ENCODE measurements around the gene SPATA31E1.
"Not testable (repeated sequence)": the region's sequence is repeated elsewhere in the genome, so short reads cannot be mapped to it uniquely, and the experiment has no call there.

Gene SPATA31E1

GRCh38 chr9:87882627-87883026 lies at the start of gene SPATA31E1:
Gene SPATA31E1, plus strand, starts transcription at chr9:87882877. Its CDS starts 15 bp downstream, at chr9:87882892.
- no peak for DNase-seq

DNA sequence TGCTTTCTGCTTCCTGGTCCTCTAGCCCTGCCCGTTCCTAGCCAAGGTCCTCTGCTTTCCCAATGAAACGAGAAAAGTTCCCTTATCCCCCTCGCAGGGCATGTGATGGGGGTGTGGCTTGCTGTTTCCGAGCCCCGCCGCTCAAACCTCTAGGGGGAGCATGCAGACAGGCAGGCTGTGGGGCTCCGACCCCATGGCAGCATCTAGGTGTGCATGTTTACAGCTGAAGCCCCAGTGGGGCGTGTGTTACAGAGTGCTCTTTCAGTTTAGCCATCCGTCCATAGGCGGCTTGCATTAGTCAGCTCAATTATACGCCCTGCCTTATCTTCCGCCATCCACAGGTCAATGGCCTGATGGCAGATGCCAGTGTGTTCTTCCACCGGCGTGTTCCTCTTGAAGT lies 48.3 kb upstream of the SPATA31E1 start:
- DNase-seq, result no peak

GRCh38 chr9:87836536-87836935 lies 46.1 kb upstream of the SPATA31E1 start:
- no peak for DNase-seq

DNA sequence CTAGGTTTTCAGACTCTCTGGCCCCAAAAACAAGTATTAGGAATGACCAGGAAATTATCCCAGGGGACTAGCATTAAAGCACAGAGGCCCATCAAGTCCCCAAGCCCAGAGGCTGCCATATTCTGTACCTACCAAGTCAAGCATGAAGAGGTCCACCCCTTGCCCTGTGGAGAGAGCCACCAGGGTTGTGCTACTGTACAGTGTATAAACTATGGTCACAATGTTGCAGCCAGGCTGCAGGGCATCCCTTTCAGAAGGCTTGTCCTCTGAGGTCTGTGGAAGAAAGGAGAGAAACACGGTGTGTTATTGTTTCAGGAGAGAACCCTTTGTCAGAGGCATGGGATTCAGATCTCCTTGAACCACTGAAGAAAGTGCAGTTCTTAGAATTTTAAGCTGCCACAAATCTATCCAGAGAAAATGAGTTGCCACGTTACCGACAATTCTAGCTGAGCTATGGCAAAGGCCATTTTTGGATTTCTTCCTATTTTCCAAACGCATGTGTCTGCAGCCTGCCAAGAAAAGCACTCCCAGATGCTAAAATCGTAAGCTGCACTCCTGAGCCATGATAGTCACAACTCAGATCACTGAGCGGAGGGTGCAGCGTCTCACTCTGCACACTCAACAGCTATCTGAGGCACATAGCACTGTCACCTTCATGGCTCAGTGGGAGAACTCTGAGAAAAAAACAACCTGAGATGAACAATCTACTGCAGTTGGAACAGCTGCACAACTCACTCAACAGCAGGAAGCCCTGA lies 45.5 kb upstream of the SPATA31E1 start:
- DNase-seq, result no peak

- DNase-seq, result no peak
Measured at GRCh38 chr9:87840134-87840533, 42.5 kb upstream of the SPATA31E1 start.

DNA sequence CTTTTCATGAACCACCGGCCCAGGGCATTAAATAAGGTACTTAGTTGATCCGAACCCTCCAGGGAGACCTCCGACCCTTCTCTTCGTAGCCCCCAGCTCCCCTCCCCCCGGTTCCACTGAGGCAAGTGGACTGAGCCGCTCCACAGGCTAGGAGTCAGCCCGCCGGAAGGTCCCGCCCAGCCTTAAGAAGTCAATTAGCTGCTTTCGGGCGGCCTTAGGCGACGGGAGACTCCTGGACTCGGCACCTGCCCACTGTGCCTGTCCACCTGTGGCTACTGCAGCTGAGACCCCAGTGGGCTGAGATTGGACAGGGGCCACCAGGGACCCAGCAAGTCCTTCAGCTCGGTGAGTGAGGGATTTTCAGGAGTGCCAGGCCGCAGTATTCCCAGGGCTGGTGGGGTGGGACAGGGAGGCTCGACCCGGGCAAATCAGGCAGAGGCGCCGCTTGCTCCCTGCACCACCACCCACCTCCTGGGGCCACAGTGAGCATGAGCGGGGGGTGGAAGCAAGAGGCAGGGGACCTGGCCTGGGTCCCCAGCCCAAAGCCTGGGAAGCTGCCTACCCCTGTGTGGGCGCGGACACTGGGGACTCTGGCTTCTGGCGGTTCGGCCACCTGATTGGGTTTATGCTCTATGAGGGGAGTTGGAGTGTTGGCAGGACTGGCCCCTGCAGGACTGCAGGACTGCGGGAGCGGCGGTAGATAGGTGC lies 39.6 kb upstream of the SPATA31E1 start:
- DNase-seq, result no peak

GRCh38 chr9:87844506-87844905 lies 38.2 kb upstream of the SPATA31E1 start:
- no peak for DNase-seq

DNA sequence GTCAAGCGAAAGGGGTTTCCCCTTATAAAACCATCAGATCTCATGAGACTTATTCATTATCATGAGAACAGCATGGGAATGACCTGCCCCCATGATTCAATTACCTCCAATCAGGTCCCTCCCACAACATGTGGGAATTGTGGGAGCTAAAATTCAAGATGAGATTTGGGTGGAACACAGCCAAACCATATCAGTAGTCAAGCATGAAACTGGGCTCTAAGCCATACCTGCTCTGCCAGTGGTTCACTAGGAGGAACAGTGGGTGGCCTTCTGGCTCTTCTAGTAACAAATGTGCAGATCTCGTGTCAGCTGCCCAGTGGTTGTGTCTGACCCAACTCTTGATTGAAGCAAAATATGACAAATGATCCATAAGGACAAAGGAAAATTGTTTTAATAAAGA lies 34.9 kb upstream of the SPATA31E1 start:
- DNase-seq, result not testable (repeated sequence)

DNA sequence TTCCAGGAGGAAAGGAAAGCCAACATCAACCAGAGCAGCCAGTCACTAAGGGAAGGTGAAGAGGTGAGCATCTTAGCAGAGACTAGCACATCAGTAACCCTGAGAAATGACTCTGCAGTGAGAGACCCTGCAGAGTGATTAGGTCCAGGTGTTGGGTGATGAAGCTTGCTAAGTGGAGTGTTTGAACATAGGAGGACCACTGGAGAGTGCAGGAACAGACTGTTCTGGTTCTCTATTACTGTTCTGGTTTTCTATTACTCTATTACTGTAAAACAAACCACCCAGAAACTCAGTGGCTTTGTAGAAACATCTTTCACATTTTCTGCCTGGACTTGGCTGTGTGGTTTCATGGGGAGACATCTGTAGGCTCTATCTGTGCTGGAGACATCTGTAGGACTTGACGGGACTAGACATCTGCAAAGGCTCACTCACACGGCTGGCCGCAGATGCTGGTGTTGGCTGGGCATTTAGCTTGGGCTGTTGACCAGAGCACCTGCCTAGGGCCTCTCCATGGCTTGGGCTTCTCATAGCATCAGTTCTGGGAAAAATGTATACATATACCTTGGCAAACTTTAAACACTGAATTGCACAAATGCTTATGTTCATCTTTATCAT lies 33.4 kb upstream of the SPATA31E1 start:
- DNase-seq, result no peak

- DNase-seq, result no peak
Measured at GRCh38 chr9:87850391-87850790, 32.3 kb upstream of the SPATA31E1 start.

- DNase-seq, result not testable (repeated sequence)
Measured at GRCh38 chr9:87851186-87851585, 31.5 kb upstream of the SPATA31E1 start.

DNA sequence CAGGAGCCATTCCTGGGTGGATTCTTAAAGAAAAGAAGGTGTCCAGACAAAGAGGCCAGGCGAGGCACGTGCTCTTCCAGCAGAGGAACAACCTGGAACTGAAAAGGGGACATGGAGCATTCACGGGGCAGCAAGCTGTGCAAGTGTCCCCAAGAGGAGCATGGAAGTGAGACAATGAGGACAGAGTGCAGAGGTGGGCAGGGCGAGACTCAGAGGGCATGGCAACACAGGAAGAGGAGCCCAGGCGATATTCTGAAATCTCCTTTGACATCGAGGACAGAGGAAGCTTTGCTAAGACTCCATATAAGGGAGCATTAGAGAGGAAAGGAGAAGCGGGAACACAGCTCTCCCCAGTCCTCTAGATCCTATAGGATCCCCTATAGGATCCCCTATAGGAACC lies 29.4 kb upstream of the SPATA31E1 start:
- DNase-seq, result no peak

DNA sequence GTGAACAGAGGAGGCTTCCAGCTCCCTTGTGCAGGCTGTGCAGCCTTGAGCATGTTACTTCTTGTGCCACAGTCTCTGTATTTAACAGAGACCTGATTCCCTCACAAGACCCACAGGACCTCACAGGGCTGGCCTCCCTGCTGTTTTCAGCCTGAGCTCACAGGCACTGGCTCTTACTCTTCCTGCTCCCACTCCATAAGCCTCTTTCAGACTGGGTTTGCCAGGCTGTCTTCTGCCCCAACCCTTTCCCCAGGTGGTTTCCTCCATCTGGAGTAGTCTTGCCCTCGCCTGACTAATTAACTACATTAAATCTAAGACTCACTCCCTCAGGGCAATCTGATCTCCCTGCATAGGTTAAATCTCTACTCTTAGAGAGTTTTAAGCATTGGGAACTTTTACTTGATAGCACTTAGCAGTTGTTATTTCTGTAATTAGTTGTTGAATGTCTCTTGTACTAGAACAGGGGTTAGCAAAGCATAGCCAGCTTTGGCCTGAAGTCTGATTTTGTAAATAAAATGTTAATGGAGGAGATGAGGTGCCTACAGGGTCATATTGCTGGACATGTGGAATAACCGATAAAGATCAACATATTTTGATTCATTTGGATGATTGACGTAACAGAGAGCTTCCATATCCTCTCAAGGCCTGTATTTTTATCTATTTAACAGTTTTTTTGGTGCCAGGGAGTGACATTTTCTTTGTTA lies 28.6 kb upstream of the SPATA31E1 start:
- no peak for DNase-seq

DNA sequence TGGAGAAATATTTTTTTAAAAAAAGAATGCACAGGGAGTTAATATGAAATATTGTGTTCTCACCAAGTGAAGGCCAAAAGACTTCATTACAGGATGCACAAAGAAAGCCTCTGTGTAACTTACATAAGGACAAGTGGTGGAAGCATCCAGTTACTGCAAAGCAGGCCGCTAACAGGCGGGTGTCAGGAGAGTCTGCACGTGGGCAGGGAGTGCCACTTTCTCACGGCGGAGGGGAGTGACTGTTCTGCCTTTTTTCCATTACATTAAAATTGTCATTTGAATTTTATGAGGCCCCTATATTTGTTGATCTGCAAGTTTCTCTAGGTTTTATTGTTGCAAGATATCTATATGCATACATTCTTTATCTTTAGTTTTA lies 28.1 kb upstream of the SPATA31E1 start:
- no peak for DNase-seq

DNA sequence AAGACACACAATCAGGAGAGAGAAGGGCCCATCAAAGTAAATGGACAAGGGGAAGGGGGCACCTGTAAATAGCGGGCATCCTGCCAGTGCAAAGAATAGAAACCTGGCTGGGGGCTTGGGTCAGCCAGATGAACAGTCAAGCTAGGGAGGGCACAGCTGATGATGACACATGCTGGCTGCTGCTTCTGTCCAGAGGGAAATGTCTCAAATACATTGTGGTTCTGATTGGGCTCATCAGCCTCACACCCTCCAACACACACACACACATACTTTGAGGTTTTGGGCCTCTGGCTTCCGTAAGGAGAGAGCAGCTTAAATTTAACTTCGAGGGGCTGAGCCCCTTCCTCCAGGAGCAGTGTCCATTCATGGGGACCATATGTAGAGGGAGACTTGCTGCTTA lies 27.6 kb upstream of the SPATA31E1 start:
- no peak for DNase-seq

- no peak for DNase-seq
Measured at GRCh38 chr9:87857141-87857947, 25.3 kb upstream of the SPATA31E1 start.

- no peak for DNase-seq
Measured at GRCh38 chr9:87857948-87858335, 24.7 kb upstream of the SPATA31E1 start.

- no peak for DNase-seq
Measured at GRCh38 chr9:87859137-87859536, 23.5 kb upstream of the SPATA31E1 start.

DNA sequence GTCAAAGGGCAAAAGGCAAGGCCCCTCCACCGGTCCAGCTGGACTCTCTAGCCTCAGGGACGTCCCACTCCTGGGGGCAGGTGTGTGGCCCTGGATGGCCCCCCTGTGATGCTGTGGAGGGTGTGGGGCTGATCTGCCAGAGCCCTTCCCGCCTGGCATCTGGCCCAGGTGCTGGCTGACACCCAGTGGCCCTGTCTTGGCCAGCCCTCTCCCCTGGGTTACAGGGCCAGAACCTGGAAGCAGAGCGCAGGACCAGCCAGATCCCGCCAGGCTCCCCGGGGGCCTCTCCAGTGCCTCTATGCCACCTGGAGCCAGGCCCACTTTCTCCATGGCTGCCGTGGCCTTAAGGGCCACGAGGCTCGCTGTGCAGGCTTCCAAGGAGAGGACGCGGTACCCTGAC lies 22.9 kb upstream of the SPATA31E1 start:
- DNase-seq, result no peak

DNA sequence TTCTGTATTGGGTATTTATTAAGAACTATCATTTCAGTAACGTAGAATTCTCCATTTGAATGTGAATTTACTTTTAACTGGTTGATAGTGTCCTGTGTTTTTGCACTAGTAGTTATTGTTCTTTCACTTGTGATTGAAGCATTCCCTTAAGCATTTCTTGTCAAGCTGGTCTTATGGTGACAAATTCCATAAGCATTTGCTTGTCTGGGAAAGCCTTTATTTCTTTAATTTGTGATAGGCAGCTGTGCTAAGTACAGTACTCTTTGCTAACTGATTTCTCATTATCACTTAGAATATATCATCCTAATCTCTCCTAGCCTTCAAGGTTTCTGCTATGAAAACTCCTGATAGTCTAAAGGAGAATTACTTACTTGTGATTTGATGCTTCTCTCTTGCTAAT lies 21.3 kb upstream of the SPATA31E1 start:
- no peak for DNase-seq

GRCh38 chr9:87862536-87863268 lies 20.0 kb upstream of the SPATA31E1 start:
- no peak for DNase-seq
